HEK293T (cell line): ENCODE results near the gene TMEM208.

ENCODE experiments used
- CTCF ChIA-PET: fragments of 350-600 bp; formaldehyde crosslinking; extraction: SDS; loops from one replicate; lab custom pipeline; 2021; ENCODE audit warnings: antibody characterized with exemption, inconsistent platforms; lab: Yijun Ruan, JAX
- POLR2A ChIA-PET: fragments of 350-600 bp; formaldehyde crosslinking; extraction: SDS; loops from one replicate; lab custom pipeline; 2020; ENCODE audit warnings: antibody characterized with exemption, inconsistent platforms; lab: Yijun Ruan, JAX
- DNase-seq: peaks from one replicate; pipeline ENCODE4 v3.0.0; 2012; ENCODE audit warnings: mixed read lengths; ENCODE audit errors: extremely low spot score
- ARNT ChIP-seq: fragments of 450-650 bp; IDR thresholded peaks from 2 replicates; pipeline ENCODE4 v1.6.1; 2017; ENCODE audit warnings: mild to moderate bottlenecking
- BHLHE40 ChIP-seq: fragments of 450-650 bp; IDR thresholded peaks from 2 replicates; pipeline ENCODE4 v1.6.1; 2016; ENCODE audit warnings: mild to moderate bottlenecking, moderate library complexity, borderline replicate concordance
- CTBP1 ChIP-seq: fragments of 450-650 bp; IDR thresholded peaks from 2 replicates; pipeline ENCODE4 v1.6.1; 2016; ENCODE audit warnings: borderline replicate concordance
- ELF4 ChIP-seq: fragments of 450-650 bp; IDR thresholded peaks from 2 replicates; pipeline ENCODE4 v1.6.1; 2017; ENCODE audit warnings: antibody characterized with exemption
- FOXA1 ChIP-seq: fragments of 450-650 bp; IDR thresholded peaks from 2 replicates; pipeline ENCODE4 v1.6.1; 2016; ENCODE audit warnings: mild to moderate bottlenecking
- FOXK2 ChIP-seq: fragments of 450-650 bp; IDR thresholded peaks from 2 replicates; pipeline ENCODE4 v1.6.1; 2016; ENCODE audit warnings: mild to moderate bottlenecking
- FOXM1 ChIP-seq: fragments of 450-650 bp; IDR thresholded peaks from 2 replicates; pipeline ENCODE4 v1.6.1; 2017; ENCODE audit warnings: mild to moderate bottlenecking, borderline replicate concordance
- HDGF ChIP-seq: fragments of 450-650 bp; IDR thresholded peaks from 2 replicates; pipeline ENCODE4 v1.6.1; 2017; ENCODE audit warnings: antibody characterized with exemption, borderline replicate concordance
- L3MBTL2 ChIP-seq: fragments of 450-650 bp; conservative IDR thresholded peaks from 2 replicates; pipeline ENCODE4 v1.6.1; 2016; ENCODE audit warnings: mild to moderate bottlenecking
- LEF1 ChIP-seq: fragments of 450-650 bp; IDR thresholded peaks from 2 replicates; pipeline ENCODE4 v1.6.1; 2017; ENCODE audit warnings: mild to moderate bottlenecking, borderline replicate concordance
- NFRKB ChIP-seq: fragments of 450-650 bp; IDR thresholded peaks from 2 replicates; pipeline ENCODE4 v1.6.1; 2016; ENCODE audit warnings: mild to moderate bottlenecking, moderate library complexity
- PKNOX1 ChIP-seq: fragments of 450-650 bp; IDR thresholded peaks from 2 replicates; pipeline ENCODE4 v1.6.1; 2016
- SP1 ChIP-seq: fragments of 450-650 bp; IDR thresholded peaks from 2 replicates; pipeline ENCODE4 v1.6.1; 2017
- SUZ12 ChIP-seq: fragments of 450-650 bp; IDR thresholded peaks from 2 replicates; pipeline ENCODE4 v1.6.1; 2016; ENCODE audit warnings: mild to moderate bottlenecking
- TARDBP ChIP-seq: fragments of 450-650 bp; IDR thresholded peaks from 2 replicates; pipeline ENCODE4 v1.6.1; 2016
- ZNF384 ChIP-seq: fragments of 450-650 bp; IDR thresholded peaks from 2 replicates; pipeline ENCODE4 v1.6.1; 2016

The TMEM208 gene

GRCh38 chr16:67263201-67263600 is 36.3 kb downstream of the TMEM208 start:
- POLR2A ChIA-PET = no interaction called here
- CTCF ChIA-PET = no interaction called here

GRCh38 chr16:67264277-67264676 is 37.3 kb downstream of the TMEM208 start:
- DNase-seq = no peak
- POLR2A ChIA-PET = interaction anchor here (0.8 kb wide), 1 partner anchor 63 kb away, joined by 3 read pairs; no protein-coding TSS in a partner anchor
- TF ChIP-seq BHLHE40 = no peak
- no peak for TF ChIP-seq FOXA1
- TF ChIP-seq LEF1 = no peak
- TF ChIP-seq FOXM1 = no peak
- TF ChIP-seq SUZ12 = no peak
- CTCF ChIA-PET = interaction anchor here (0.7 kb wide), 1 partner anchor 43 kb away, joined by 3 read pairs; no protein-coding TSS in a partner anchor

More at GRCh38 chr16:67263201-67263600, 36.3 kb downstream of the TMEM208 start:
- DNase-seq = no peak
- TF ChIP-seq FOXM1 (no peak), FOXA1 (no peak), PKNOX1 (no peak), HDGF (no peak), SP1 (no peak), ELF4 (no peak), SUZ12 (no peak), ZNF384 (no peak), FOXK2 (no peak), CTBP1 (no peak), LEF1 (no peak), NFRKB (no peak), TARDBP (no peak), L3MBTL2 (no peak), ARNT (no peak)

- ChIA-PET CTCF (interaction anchor here (0.7 kb wide), 1 partner anchor 43 kb away, joined by 3 read pairs; no protein-coding TSS in a partner anchor), POLR2A (interaction anchor here (0.8 to 2.2 kb wide), 2 partner anchors 17 to 62 kb away, joined by 3 to 7 read pairs; partner anchors contain the start of gene FHOD1)
- TF ChIP-seq NFRKB (no peak), SP1 (no peak), FOXA1 (no peak), L3MBTL2 (no peak), SUZ12 (no peak), CTBP1 (no peak), PKNOX1 (no peak), HDGF (no peak), ELF4 (no peak), FOXK2 (no peak), FOXM1 (no peak), BHLHE40 (no peak)
- no peak for DNase-seq
These were observed 37.9 kb downstream of the TMEM208 start for GRCh38 chr16:67264866-67265265.

- ChIA-PET CTCF (interaction anchor here (0.8 kb wide), 1 partner anchor 215 kb away, joined by 3 read pairs; the partner anchor contains the start of gene ATP6V0D1), POLR2A (interaction anchor here (2.2 kb wide), 1 partner anchor 18 kb away, joined by 7 read pairs; the partner anchor contains the start of gene FHOD1)
- no peak for DNase-seq
- TF ChIP-seq ELF4 (no peak), HDGF (no peak), SUZ12 (no peak), ARNT (no peak), TARDBP (no peak), NFRKB (no peak), ZNF384 (no peak), CTBP1 (no peak), FOXK2 (no peak), FOXA1 (no peak), LEF1 (no peak), SP1 (no peak), FOXM1 (no peak), PKNOX1 (no peak), BHLHE40 (no peak)
These were observed 38.9 kb downstream of the TMEM208 start for GRCh38 chr16:67265834-67266233.

GRCh38 chr16:67268136-67268579 is 41.2 kb downstream of the TMEM208 start:
- no peak for DNase-seq
- CTCF ChIA-PET = interaction anchor here (0.7 kb wide), 1 partner anchor 39 kb away, joined by 5 read pairs; no protein-coding TSS in a partner anchor
- TF ChIP-seq FOXM1 = no peak
- TF ChIP-seq CTBP1 = no peak
- TF ChIP-seq FOXA1 = no peak
- POLR2A ChIA-PET = interaction anchor here (1.3 kb wide), 2 partner anchors 10 kb away, joined by 3 read pairs; no protein-coding TSS in a partner anchor

GRCh38 chr16:67269766-67270165 is 42.8 kb downstream of the TMEM208 start:
- TF ChIP-seq SP1 (no peak), CTBP1 (no peak), SUZ12 (no peak), FOXA1 (no peak), LEF1 (no peak), PKNOX1 (no peak), ZNF384 (no peak), ELF4 (no peak), FOXM1 (no peak), L3MBTL2 (no peak), BHLHE40 (no peak), TARDBP (no peak), FOXK2 (no peak), HDGF (no peak), ARNT (no peak), NFRKB (no peak)
- CTCF ChIA-PET = interaction anchor here (0.6 kb wide), 1 partner anchor 11 kb away, joined by 4 read pairs; no protein-coding TSS in a partner anchor
- no peak for DNase-seq
- POLR2A ChIA-PET = interaction anchor here (0.7 kb wide), 1 partner anchor 22 kb away, joined by 3 read pairs; no protein-coding TSS in a partner anchor
